Right ventricle myocardium inferior (tissue), 1 donor: ENCODE data around the gene COL9A1. TPM values are rescaled to one million over a fixed set of nuclear protein-coding genes. Genes with fewer than 3 reads are reported as not detected.

Experiments used
- ATAC-seq: fragments of 200-7000 bp; cut with Tn5 transposase; one replicate; pipeline ENCODE4 v1.9.1; 2020; ENCODE audit warnings: mild to moderate bottlenecking, moderate library complexity
- DNase-seq: peaks from one replicate; pipeline ENCODE4 v3.0.0; 2021; ENCODE audit errors: missing footprints
- intact Hi-C: fragments of 100-400 bp; cut with DNase I; formaldehyde crosslinking; loops from one replicate; pipeline ENCODE4 v1.11.0; 2022
- total RNA-seq: library from RNA; stranded (reverse); fragmentation: NEBNext Ultra II Directional; extraction: Animal tissue kit (Norgen Biotek cat#: 25700); gene quantifications from one replicate; pipeline ENCODE4 v1.2.1, GENCODE V29; 2021
- donor health status: DM: no; HTN: yes; CAD: no; lungs with severe emphysema.

Gene COL9A1
- total RNA-seq, 1 donor from 2014 or later, result 0.14 TPM

DNA sequence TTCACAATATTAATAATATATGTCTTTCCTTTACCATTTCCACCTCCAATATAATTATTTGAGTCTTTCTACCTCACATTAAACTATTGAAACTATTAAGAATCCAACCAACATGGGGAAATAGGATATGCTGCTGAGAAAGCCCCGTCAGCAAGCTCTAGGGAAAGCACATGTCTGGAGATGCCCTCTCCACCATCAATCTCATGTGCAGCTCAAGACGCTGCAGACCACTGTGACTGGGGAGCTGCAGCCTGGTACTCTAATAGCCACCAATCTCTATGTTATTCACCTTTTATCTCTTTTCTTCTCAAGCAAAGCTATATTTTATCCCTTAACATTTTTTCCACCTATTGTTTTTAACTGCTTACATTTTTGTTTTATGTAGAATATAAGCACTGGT, 50.3 kb downstream of the COL9A1 start:
- intact Hi-C loops, result no loop called here
- ATAC-seq, result no peak

DNA sequence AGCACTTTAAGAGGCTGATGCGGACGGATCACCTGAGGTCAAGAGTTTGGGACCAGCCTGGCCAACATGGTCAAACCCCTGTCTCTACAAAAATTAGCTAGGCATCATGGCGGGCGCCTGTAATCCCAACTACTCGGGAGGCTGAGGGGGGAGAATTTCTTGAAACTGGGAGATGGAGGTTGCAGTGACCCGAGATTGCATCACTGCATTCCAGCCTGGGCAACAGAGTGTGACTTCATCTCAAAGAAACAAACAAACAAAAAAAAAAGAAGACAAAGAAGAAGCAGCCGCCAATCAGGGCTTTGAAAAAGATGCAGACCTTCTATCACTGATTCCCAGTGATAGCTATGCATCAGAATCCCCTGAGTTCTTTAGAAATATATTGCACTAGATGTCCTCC, 56.8 kb downstream of the COL9A1 start:
- ATAC-seq (no peak), DNase-seq (no peak)
- intact Hi-C loops, result no loop called here

More for the DNA sequence above, 50.3 kb downstream of the COL9A1 start:
- no peak for DNase-seq

DNA sequence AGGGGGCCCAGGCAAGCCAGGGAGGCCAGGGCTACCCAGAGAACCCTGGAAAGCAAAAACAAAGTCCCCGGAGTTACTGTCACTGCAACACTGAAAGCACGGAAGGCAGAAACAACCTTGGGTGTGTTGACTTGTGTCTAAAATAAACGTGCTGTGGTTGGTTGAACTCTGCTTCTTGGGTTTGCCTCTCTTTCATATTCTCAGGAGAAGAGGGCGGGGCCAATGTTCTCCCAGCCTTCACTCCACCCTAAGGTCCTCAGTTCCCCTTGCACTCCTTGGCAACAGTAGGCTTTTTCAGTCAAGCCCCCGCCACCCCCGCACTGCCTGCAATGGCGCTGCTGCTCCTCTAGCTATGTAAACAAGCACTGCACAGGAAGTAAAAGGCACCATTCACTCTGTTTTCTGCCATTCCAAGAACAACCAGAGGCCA, 60.9 kb downstream of the COL9A1 start:
- no peak for ATAC-seq
- DNase-seq, result no peak

DNA sequence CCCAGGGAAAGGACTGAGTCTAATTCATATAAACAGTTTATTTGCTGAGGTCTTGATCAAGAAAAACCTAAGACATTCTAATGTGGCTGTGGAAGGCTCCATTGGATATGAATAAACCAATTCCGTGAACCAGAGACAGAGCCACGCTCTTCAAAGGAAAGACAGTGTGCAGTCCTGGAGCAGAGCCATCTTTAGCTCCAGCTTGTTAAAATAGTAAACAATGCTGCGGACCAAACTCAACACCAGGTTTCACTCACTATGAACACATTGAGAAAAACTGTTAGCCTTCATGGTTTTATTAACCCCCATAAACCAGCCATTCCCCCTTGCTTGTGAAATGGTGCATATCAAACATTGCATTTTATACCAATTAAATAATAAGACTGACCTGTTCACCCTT, 61.9 kb downstream of the COL9A1 start:
- ATAC-seq (no peak), DNase-seq (no peak)
- intact Hi-C loops, result no loop called here

More for the DNA sequence above, 60.9 kb downstream of the COL9A1 start:
- intact Hi-C loops, result no loop called here

DNA sequence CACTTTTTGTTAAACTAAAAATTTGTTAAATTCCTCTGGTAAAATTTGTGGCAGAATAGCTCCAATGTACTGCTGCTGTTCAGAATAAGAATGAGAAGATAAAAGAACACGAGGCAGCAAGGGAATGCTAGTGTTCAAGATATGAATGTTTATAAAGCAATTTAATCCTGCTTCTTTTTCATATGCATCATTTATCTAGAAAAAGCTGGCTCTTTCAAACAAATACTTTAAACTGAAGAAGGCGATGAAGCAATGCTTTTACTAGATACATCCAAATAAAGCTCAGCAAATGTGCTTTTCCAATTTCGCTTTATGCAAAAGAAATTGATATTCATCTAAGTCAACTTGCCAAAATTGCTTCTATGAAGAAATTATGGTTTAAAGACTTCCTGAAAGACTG, 66.5 kb downstream of the COL9A1 start:
- intact Hi-C loops, result no loop called here
- DNase-seq, result no peak
- no peak for ATAC-seq

DNA sequence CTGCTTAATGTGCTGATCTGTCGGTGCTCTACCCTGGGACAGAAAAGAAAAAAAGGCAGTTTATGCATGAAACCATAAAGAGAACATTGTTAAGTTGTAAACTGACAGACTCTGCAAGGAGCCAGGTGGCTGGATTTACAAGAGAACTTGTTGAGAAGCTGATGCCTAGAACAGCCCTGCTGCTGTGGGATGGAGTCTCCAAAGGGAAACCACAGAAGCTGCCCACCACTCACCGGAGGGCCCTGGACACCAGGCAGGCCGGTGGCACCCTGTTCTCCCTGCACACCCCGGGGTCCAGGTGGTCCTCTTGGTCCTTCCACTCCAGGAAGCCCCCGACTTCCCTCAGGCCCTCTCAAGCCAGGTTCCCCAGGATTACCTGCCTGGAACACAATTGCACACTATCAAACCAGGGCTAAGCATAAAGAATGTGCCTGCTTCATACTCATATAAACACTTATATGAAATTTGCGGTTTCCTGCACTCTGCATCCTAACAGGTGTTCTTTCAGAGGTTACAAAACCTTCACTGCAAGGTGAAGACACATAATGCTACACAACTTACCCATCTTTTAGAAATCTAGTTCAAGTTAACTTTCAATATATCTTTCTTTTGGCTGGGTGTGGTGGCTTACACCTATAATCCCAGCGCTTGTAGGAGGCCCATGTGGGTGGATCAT, 68.2 kb downstream of the COL9A1 start:
- ATAC-seq, result no peak
- intact Hi-C loops, result no loop called here

DNA sequence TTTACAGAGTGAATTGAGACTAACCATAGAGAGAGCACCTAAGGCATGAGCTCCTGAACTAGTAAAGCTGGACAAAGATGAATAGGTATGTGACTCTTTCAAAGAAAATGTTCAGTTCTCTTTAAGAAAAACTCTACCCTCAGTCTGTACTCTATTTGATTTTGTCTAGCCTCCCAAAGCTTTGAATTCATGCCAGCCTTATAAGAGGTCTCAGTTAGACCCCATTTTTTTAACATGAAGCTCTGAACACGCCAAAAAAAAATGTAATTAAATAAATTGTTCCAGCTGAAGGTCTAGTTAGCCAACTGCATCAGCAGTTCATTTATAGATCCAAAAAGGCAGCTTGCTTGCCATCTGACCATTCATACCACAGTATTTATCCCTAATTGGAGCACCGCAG, 71.6 kb downstream of the COL9A1 start:
- ATAC-seq (no peak), DNase-seq (no peak)
- intact Hi-C loops, result no loop called here

More for the DNA sequence above, 68.2 kb downstream of the COL9A1 start:
- no peak for DNase-seq

DNA sequence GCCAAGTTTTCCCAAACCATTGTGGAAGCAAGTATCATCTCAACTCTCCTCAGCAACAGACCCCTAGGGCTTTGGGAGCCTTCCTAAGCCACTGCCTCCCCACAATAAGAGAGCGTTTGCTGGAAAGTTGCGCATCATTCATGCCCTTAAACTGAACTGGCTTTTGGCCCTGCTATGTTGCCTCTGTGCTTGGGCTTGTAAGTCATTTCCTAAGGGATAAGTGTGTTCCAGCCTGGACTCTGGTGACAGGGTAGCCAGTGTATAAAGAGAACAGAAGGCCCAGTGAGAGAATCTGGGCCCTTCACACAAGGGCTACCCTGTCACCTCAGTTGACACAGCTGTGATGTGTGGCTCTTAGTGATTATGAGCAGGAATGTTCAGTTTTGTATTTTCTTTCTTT, 77.8 kb downstream of the COL9A1 start:
- no peak for DNase-seq
- peak; percentile 74 for ATAC-seq
- intact Hi-C loops, result no loop called here

DNA sequence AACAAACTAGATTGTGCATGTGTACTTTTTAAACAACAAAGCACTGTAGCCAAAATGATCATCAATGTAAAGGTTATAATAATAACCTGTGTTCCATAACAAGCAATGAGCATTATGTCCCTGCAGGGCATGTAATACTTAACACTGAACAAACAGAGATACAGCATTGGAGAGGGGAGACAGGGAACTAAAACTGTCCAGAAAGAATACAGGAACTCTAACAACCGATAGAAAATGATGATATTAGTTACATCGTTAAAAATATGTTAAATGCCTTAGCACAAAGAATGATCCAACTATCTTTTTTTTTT, 80.5 kb downstream of the COL9A1 start:
- intact Hi-C loops, result loop anchor here (5.0 kb wide), 1 partner anchor 65 kb away; no protein-coding TSS in a partner anchor
- DNase-seq (no peak), ATAC-seq (no peak)

DNA sequence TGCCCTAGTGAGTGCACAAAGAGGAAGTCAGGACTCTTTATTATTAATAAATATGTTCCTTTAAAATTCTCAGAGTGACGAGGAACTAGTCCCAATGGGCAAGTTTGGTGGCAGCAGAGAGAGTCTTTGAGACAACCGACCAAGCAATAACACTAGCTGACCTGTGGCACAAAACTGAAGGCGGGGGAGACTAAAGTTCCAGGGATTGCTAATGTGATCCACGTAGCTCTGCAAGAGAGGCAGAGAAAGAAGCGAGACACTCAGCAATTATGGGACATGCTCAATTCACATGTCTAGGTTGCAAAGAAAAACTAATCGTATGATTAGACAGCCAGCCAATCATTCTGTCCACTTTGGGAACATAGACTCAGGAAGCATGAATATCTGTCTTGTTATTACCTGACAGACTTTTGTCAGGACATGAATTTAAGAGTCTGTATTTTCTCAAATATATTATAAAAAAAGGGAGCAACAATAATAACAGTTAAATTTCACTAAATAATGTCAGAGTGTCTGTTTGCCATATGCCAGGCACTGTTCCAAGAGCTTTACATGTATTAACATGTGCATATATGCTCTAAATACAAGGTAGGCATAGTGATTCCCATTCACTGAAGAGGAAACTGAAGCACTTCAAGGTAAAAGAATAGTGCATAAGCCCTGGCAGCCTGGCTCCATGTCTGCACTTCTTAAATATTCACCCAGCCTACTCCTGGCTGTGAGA, 81.0 kb downstream of the COL9A1 start:
- intact Hi-C loops, result loop anchor here (2.0 to 5.0 kb wide), 2 partner anchors 65 to 147 kb away; no protein-coding TSS in a partner anchor
- no peak for ATAC-seq
- no peak for DNase-seq

DNA sequence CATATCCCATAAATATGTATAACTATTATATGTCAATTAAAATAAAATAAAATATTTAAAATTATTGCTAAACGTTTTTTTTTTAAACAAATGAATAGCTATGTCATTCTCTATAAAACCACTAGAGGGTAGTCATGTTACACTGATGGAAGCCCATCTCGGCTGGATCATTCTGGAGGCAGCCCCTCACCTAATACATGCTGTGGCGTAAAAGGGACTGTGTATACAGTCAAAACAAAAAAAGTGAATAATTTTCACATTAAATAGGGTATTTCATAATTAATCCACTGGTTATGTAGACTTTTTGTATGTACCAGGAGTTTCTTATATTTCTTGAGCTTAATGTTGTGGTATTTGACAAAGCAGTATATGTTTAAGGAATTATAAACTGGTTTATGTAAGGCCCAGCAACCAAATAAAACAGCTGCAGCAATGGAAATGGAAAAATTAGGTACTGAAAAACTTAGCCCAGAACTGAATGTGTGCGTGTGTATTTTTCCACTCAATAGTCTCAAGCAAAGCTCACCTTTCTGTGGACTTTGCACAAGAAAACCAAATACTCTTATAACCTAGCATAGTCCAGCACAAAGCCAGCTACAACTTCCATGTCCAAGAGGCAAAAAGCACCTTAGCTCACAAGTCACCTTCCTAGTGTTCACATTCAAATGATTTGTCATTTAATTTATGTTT, 81.7 kb downstream of the COL9A1 start:
- ATAC-seq (no peak), DNase-seq (no peak)
- intact Hi-C loops, result loop anchor here (2.0 to 5.0 kb wide), 2 partner anchors 66 to 148 kb away; no protein-coding TSS in a partner anchor

DNA sequence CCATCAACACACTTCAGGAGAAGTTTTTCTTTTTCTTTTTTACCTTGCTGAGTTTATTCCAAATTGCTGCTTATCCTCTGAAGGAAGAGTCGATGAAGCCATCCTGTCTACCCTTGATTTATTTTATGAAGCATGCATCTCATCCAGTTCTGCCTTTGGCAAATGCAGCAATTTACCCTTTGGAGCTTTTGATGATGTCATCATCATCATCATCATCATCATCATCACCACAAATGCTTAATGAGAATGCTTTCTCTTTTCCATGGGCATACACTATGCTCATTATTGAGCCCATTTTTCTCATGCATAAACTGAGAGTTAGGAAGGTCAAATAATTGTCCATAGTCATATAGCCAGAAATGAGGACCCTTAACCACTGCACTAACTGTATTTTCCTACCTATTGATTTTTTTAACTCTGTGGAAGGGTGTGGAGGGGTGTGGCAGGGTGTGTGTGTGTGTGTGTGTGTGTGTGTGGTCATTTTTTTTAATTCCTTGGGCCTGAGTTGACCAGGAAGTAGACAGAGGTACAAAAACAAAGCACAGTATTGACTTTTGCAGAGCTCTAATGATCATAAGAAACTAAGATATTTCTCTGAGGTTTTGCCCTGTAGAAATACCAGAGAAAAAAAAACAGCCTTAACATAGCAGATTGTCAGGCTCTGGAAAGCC, 82.8 kb downstream of the COL9A1 start:
- DNase-seq (no peak), ATAC-seq (no peak)
- intact Hi-C loops, result loop anchor here (2.0 to 10.0 kb wide), 3 partner anchors 67 to 795 kb away; no protein-coding TSS in a partner anchor

DNA sequence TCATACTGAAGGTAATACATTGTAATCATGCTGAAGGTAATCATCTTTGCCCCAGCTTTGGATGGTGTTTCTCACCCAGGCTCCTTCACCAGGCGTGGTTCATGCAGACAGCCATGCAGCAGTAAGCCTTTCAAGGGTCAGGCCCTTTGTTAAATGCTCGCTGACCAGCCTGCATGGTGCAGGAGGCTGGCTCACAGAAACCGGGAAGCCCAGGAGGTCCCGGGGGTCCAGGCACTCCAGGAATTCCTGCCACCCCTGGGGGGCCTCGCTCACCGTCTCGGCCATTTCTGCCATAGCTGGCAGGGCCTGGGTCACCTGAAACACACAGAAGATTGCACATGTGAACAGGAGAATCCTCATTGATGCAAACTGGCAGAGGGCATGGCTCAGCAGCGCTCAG, 86.1 kb downstream of the COL9A1 start:
- DNase-seq (no peak), ATAC-seq (no peak)
- intact Hi-C loops, result loop anchor here (10.0 kb wide), 1 partner anchor 798 kb away; no protein-coding TSS in a partner anchor

DNA sequence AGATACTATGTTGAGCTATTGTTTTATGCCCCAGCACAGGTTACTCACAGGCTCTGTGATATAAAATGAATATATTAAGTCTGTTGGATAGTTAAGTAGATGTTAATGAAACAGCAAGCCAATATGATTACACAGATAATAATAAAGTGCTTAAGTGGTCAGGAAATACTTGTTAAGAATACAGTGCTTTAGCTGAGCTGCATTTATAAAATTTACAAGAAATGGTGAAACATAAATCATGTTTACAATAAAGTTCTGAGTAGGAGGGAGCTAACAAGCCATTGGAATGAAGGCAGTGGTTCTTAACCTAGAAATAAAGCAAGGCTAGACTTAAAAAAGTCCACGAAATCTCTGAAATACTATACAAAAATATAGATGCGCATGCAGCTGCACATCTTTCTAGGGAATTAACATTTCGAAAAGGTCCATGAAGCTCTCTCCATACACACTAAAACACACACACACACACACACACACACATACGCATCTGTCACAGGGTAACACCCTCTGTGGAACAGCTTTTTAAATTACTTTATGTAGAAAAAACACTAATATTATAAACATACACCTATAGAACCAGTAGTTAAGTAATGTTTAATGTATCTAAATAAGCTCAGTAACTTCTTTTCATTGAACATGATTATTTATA, 87.3 kb downstream of the COL9A1 start:
- no peak for ATAC-seq
- DNase-seq, result no peak
- intact Hi-C loops, result loop anchor here (10.0 kb wide), 1 partner anchor 799 kb away; no protein-coding TSS in a partner anchor

DNA sequence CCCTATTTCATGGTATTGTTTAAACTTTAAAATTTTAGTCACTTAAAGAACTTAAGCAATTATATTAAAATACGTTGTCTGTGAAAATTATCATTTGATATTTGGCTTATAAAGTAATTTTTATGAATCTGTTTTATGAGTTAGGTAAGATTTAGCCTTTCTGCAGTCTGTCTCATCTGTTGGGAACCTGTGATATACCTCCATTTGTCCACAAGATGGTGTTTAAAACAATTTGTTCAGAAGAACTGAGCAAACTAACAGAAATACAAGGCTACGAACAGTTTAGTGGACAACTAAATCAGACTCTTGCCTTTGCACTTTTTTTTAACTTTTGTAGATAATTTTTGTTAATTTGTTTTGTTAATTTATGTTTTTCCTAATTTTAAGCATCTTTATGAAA, 92.4 kb downstream of the COL9A1 start:
- no peak for ATAC-seq
- intact Hi-C loops, result loop anchor here (10.0 kb wide), 1 partner anchor 804 kb away; no protein-coding TSS in a partner anchor
- DNase-seq, result no peak

DNA sequence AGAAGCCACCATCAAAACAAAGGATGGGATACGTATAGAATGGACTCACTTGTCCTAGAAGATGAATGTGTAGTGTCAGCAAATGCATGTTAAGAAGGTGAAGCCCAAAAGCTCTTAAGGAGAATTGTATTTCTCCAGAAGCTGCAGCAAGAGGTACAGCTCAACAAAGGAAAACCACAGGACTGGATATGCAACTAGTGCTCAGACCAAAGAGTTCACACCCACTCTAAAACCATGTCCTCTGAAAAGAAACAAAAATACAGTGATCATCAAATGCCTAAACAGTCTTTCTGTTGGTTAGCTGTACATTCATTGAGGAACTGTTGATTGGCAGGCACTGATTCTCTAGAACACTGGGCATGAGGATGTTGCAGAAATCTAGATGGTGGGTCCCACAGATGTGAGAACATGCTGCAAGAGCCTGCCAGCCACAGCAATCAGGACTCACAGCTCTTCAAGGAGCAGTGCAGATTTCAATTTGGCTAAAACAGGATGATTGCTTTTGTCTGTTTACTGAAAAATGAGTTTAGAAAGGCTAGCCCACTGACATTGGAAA, 94.6 kb downstream of the COL9A1 start:
- ATAC-seq, result no peak
- no peak for DNase-seq
- intact Hi-C loops, result no loop called here

DNA sequence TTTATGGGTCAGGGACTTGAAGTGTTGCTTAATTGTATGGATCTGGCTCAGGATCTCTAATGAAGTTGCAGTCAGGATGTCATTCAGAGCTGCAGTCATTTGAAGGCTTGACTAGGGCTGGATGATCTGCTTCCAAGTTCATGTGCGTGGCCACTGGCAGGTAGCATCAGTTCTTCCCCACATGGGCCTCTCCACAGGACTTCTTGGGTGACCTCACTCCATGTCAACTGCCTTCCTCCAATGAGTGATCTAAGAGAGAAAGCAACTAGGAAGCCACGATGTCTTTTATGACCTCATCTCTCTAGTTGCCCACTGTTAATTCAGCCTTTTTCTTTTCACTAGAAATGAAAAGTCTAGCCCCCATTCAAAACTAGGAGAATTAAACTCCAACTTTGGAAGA, 104.1 kb downstream of the COL9A1 start:
- intact Hi-C loops, result no loop called here
- ATAC-seq (no peak), DNase-seq (no peak)

DNA sequence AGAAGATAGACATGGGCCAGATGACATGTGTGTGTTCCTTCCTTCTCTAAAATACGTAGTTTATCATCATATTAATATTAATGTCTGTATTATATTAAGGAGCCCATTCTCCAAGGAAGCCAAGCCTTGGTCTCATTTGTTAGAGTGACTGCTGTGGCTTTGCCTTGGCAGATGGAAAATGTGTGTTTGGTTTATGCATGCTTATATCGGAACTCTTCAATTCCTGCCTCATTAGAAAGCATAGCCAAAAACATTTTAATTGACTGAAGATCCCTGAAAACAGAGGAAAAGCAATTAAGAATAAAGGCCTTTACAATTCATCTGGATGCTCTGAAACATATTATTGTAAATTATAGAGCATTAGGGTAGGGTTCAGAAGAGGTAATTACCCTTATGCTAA, 106.4 kb downstream of the COL9A1 start:
- intact Hi-C loops, result no loop called here
- ATAC-seq, result no peak
- DNase-seq, result no peak
